HUDEP-2 (cell line): ENCODE results near the gene SP140L.
"Not testable (repeated sequence)": the region's sequence is repeated elsewhere in the genome, so short reads cannot be mapped to it uniquely, and the experiment has no call there.

Source experiments
- DNase-seq, 76 experiments: peaks; one replicate each; lab custom pipeline; 2025; ENCODE audit not compliant: unreplicated experiment in 76 of 76; lab: John Stamatoyannopoulos, UW

Gene SP140L

DNA sequence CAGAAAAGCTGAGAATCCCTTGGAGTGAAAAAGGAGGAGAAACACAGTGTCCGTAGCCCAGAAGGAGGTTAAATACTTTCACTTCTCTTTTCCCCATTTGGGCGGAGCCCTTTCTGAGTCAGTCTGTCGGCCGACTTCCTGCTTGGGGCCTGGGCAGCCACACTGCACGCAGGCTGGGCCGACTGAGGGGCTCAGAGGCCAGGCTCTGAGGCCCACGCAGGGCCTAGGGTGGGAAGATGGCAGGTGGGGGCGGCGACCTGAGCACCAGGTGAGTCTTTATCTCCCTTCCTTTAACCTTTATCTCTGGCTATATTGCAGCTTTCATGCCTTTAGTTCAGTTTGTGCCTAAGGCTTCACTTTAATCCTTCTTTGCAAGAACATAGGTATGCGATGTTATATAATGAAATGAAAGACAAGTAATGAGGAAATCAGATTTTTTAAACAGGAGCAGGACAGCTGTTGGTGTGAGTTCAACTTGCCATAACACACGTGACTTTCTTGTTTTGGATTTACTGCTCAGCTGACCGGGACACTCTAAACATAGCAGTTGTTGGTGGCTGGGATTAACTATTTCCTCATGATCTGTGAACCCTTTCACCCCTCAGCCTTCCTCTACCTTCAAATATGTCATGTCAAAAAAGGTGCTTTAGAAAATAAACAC, 89.2 kb downstream of the SP140L start, which contains the start of gene SP100:
SP100 (plus strand) TSS at position 141 of the 661 bp plus-strand sequence; CDS start at position 237, 96 bp downstream.
- DNase-seq: peak in 72 of 76 experiments; percentile 10 to 74 (median 47)

DNA sequence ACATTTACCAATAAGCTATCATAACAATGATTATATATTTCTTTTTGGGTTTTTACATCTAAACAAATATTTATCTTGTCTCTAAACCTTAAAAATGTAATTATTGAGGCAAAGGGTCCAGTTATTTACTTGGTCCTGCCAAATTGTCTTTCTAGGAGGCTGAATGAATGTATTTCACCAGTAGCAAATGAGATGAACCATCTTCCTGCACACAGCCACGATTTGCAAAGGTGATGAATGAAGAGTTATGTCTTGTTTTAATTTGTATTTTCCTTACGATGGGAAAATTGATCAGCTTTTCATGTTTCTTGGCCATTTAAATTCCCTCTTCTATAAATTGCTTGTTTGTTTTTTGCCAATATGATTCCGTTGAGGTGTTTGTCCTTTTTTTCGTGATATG, 90.4 kb downstream of the SP140L start:
- no peak for DNase-seq

- DNase-seq: no peak
Observed at GRCh38 chr2:230418341-230419016, 91.5 kb downstream of the SP140L start.

GRCh38 chr2:230419181-230419580, 92.2 kb downstream of the SP140L start:
- DNase-seq: no peak

GRCh38 chr2:230422149-230422548, 95.2 kb downstream of the SP140L start:
- DNase-seq: no peak

DNA sequence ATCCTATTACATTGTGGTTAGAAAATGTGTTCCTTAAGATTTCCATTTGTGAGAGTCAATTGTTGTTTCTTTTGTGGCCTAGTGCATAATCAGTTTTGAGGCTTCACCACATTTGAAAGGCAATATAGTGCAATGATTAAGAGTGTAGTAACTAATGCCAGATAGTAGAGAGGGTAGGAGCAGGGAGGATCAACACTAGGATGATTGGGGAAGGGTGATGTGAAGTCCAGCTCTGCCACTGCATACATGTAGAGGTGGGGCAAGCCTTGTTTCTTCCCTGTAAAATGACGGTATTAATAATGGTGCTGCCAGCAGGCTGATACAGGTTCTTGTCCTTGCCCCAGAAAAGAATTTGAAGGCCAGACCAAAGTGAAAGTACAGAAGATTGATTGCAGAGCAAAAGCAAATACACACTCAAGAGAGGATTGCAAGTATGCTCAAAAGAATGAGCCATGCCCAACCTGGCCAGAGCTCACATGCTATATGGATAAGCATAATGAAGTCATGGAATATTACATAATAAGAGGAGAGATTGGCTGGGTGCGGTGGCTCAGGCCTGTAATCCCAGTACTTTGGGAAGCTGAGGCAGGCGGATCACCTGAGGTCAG, 97.0 kb downstream of the SP140L start:
- DNase-seq: no peak

DNA sequence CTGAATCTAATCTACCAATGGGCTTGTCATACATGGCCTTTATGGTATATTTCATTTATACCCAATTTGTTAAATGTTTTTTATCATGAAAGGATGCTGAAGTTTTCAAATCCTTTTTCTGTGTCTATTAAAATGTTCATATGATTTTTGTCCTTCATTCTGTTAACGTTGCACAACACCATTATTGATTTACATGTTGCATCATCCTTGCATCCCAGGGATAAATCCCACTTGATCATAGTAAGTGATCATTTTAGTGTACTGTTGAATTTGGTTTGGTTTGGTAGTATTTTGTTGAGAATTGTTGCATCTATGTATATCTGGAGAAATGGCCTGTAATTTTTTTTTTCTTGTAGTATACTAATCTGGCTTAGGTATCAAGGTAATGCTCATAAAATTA, 98.4 kb downstream of the SP140L start:
- DNase-seq: no peak

DNA sequence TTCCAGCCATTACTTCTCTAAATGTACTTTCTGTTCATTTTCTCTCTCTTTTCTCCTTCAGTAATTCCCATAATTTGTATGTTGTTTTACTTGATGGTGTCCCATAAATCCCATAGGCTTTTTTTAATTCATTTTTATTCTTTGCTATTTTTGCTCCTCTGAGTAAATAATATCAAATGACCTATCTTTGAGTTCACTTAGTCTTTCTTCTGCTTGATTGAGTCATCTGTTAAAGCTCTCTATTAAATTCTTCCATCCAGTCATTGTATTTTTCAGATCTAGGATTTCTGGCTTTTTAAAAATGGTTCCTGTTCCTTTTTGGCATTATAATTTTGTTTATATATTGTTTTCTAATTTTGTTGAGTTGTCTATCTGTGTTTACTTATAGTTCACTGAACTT, 102.5 kb downstream of the SP140L start:
- no peak for DNase-seq

DNA sequence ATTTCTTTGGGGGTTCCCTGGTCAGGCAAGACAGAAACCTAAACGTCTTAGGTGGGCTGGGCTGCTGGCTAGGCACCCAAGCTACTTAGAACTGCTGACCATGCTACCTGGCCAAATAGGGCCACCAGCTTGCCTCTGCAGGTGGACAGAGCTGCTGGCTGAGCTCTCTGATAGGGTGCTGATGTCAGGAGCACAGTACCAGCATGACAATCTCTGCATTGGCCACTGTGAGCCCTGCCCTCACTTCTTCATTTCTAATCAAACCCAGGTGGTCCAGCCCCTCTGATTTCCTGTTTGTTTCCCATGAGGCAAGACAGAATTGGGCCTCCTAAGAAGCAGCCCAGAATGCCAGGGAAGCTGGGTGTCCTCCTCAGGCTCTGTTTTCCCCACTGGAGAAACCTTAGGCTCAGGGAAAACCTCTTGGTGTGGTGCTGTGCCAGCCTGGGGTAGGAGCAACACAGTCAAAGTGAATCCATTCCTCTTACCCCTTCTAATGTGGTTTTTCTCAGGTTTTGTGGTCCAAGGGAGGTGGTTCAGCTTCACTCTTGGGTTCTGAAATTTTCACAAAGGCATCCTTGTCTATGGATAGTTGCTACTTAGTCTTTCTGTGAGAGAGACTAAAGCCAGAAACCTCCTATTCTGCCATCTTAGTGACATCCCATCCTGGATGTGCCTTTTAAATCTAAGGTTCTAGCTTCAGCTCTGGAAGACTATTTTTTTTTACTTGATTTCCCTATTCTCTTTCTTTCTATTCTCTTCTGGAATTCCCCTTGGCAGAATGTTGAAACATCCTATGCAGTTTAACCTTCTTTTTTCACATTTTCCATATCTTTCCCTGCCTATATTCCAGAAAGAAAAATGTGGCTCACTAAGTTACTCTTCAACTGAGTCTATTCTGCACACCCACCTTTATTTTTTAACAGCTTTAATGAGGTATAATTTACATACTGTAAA, 104.2 kb downstream of the SP140L start:
- no peak for DNase-seq

DNA sequence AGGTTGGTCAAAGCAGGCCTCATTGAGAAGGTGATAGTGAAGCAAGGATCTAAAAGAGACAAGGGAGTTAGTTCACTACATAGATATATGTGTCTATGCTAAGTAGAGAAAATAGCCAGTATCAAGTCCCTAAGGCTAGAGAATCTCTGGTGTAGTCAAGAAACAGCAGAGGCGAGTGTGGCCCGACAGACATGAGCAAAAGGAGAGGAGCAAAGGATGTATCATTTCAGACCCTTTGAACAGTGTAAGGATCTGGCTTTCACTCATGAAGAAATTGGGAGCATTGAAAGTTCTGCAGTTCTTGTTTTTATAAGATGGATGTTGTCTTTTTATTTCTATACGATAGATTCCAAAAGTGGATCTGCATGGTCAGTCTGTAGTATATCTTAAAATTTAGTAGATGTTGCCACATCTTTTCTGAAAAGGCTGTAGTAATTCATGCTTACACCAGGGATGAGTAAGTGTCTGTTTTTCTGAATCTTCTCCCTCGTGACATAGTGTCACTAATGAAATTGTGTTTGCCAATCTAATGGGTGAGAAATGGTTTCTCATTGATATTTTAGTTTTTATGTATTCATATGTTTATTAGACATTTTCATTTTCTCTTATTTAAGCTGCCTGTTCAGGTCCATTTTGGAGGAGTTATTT, 107.8 kb downstream of the SP140L start:
- no peak for DNase-seq

- DNase-seq: no peak
Observed at GRCh38 chr2:230435431-230435830, 108.4 kb downstream of the SP140L start.

- DNase-seq: not testable (repeated sequence)
Observed at GRCh38 chr2:230439121-230439520, 112.1 kb downstream of the SP140L start.

GRCh38 chr2:230439590-230439989, 112.6 kb downstream of the SP140L start:
- peak in 7 of 76 experiments; percentile 4 to 43 (median 17) for DNase-seq

DNA sequence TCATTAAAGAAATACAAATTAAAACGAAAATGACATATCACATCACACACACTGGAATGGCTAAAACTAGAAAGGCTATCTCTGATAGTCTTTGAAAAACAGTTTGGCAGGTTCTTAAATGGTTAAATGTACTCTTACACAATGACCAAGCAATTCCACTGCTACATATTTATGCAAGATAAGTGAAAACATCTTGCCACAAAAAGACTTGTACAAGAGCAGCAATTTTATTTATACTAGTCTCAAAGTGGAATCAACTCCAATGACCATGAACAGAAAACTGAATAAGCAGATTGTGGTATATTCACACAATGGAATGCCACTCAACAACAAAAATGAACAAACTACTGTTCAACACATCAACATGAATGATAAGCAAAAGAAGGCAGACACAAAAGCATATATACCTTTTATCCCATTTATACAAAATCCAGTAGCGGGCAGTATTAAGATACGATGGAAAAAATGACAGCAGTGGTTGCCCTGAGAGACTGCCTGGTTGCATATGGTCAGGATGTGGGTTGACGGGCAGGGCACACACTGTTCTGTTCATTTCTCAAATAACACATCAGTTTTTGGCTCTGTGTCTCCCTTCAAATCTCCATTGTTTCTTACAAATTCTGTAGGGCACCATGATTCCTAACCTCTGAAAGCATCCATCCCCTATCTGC, 114.4 kb downstream of the SP140L start:
- DNase-seq: peak in 17 of 76 experiments; percentile 6 to 57 (median 24)

- DNase-seq: no peak
Observed at GRCh38 chr2:230443541-230443940, 116.5 kb downstream of the SP140L start.

GRCh38 chr2:230444832-230445231, 117.8 kb downstream of the SP140L start:
- no peak for DNase-seq

- DNase-seq: no peak
Observed at GRCh38 chr2:230447036-230447435, 120.0 kb downstream of the SP140L start.

GRCh38 chr2:230447455-230448451, 120.8 kb downstream of the SP140L start:
- no peak for DNase-seq
